Activated naive CD8-positive, alpha-beta T cell treated with anti-CD3 and anti-CD28 coated beads, Interleukin-2, amount 10 ng/mL, durations not matched to agents 7 days and 5 days (primary cell): Measurements from ENCODE around the gene EFCAB6. TPM values are rescaled to one million over a fixed set of nuclear protein-coding genes. Genes with fewer than 3 reads are reported as not detected.

ENCODE experiments used
- ATAC-seq: fragments of 150-1000 bp; cut with Tn5 transposase; one replicate; pipeline ENCODE4 v1.10.0; 2021; ENCODE audit warnings: low read depth, moderate library complexity
- POLR2A ChIA-PET: fragments of 350-600 bp; sonication (Branson Sonifier 250); formaldehyde crosslinking; loops from one replicate; lab custom pipeline; 2021; ENCODE audit warnings: antibody characterized with exemption; lab: Charles Lee
- DNase-seq: peaks from one replicate; pipeline ENCODE4 v3.0.0; 2021
- H3K27ac Mint-ChIP-seq: one replicate; pipeline ENCODE4 v1.8.0; 2022; ENCODE audit warnings: mild to moderate bottlenecking, mixed read lengths
- H3K27me3 Mint-ChIP-seq: one replicate; pipeline ENCODE4 v1.8.0; 2022; ENCODE audit warnings: mild to moderate bottlenecking, moderate library complexity, mixed read lengths
- H3K36me3 Mint-ChIP-seq: one replicate; pipeline ENCODE4 v1.8.0; 2021; ENCODE audit warnings: mild to moderate bottlenecking, mixed read lengths
- H3K4me1 Mint-ChIP-seq: one replicate; pipeline ENCODE4 v1.8.0; 2021; ENCODE audit warnings: mixed read lengths
- H3K4me3 Mint-ChIP-seq: one replicate; pipeline ENCODE4 v1.8.0; 2022; ENCODE audit warnings: mild to moderate bottlenecking, moderate library complexity, mixed read lengths
- H3K9me3 Mint-ChIP-seq: one replicate; pipeline ENCODE4 v1.8.0; 2021; ENCODE audit warnings: mixed read lengths
- total RNA-seq, 2 experiments: library from RNA; stranded (reverse); gene quantifications; one replicate each; pipeline ENCODE4 v1.2.3, GENCODE V29; 2021

The EFCAB6 gene
- total RNA-seq, 2 experiments from 2014 or later, result 0.19 to 0.37 TPM

DNA sequence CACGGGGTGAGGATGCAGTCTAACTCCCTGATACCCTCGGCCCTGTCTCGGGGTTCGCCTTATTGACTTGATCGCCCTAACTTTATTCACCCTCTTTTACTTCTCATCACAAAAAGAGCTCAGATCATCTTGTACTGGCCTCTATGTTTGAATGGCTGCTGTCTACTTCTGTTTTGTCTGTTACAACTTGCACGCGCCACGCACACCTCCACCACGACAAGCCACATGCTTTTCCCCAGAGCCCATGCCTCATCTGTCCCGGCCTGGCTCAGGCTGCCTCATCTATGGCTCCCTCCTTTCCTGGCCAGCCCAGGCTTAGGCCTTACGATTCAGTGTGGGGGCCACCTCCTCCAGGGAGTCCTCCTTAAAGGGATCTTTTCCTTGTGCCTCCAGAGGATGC is 180.9 kb downstream of the EFCAB6 start:
- H3K27ac Mint-ChIP-seq, result no peak overlapping the region
- H3K9me3 Mint-ChIP-seq, result no peaks in the 10 kb centered on the region
- ATAC-seq, result no peak
- H3K27me3 Mint-ChIP-seq, result no peaks in the 10 kb centered on the region
- no peak overlapping the region for H3K4me3 Mint-ChIP-seq
- H3K36me3 Mint-ChIP-seq, result no peaks in the 10 kb centered on the region
- no peak for DNase-seq
- H3K4me1 Mint-ChIP-seq, result no peaks in the 10 kb centered on the region
- POLR2A ChIA-PET, result no interaction called here

DNA sequence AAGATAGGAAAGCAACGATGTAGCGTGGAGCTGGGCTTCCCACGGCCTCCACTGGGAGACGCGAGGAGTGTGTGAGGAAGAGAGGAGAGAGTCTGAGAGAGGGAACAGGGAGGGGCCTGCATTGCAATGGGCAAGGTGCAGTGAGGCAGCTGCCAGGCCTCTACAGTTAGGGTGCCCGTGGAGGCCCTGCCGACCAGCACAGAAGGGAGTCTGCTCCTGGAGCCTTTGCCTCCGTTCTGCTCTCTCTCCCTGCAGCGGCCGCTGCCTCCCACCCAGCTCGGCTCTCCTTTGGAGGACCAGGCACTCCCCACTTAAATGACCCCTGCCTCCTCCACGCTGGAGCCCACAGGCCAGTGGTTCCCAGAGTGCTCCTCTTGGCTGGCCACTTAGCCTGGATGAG is 181.7 kb downstream of the EFCAB6 start:
- no peak overlapping the region for H3K4me3 Mint-ChIP-seq
- no peaks in the 10 kb centered on the region for H3K9me3 Mint-ChIP-seq
- no peak overlapping the region for H3K27ac Mint-ChIP-seq
- ATAC-seq (no peak), DNase-seq (no peak)
- no peaks in the 10 kb centered on the region for H3K4me1 Mint-ChIP-seq
- no peaks in the 10 kb centered on the region for H3K36me3 Mint-ChIP-seq
- POLR2A ChIA-PET, result no interaction called here
- H3K27me3 Mint-ChIP-seq, result no peaks in the 10 kb centered on the region

- Mint-ChIP-seq H3K36me3 (no peaks in the 10 kb centered on the region), H3K4me3 (no peak overlapping the region), H3K27me3 (no peaks in the 10 kb centered on the region), H3K4me1 (no peaks in the 10 kb centered on the region), H3K27ac (no peak overlapping the region), H3K9me3 (no peaks in the 10 kb centered on the region)
- DNase-seq (no peak), ATAC-seq (no peak)
- POLR2A ChIA-PET, result no interaction called here
Observed at GRCh38 chr22:43628250-43628649, 183.9 kb downstream of the EFCAB6 start.

- ATAC-seq (no peak), DNase-seq (no peak)
- H3K27me3 Mint-ChIP-seq, result no peaks in the 10 kb centered on the region
- H3K36me3 Mint-ChIP-seq, result no peaks in the 10 kb centered on the region
- H3K4me3 Mint-ChIP-seq, result no peak overlapping the region
- H3K9me3 Mint-ChIP-seq, result no peaks in the 10 kb centered on the region
- no peak overlapping the region for H3K27ac Mint-ChIP-seq
- POLR2A ChIA-PET, result no interaction called here
- no peaks in the 10 kb centered on the region for H3K4me1 Mint-ChIP-seq
Observed at GRCh38 chr22:43627485-43628213, 184.5 kb downstream of the EFCAB6 start.

- H3K27me3 Mint-ChIP-seq, result peaks cover 2% of the 10 kb centered on the region
- no peak for ATAC-seq
- H3K4me3 Mint-ChIP-seq, result no peak overlapping the region
- H3K36me3 Mint-ChIP-seq, result no peaks in the 10 kb centered on the region
- no peak overlapping the region for H3K27ac Mint-ChIP-seq
- no peak for DNase-seq
- H3K4me1 Mint-ChIP-seq, result no peaks in the 10 kb centered on the region
- POLR2A ChIA-PET, result no interaction called here
- no peaks in the 10 kb centered on the region for H3K9me3 Mint-ChIP-seq
Observed at GRCh38 chr22:43625242-43625641, 186.9 kb downstream of the EFCAB6 start.

DNA sequence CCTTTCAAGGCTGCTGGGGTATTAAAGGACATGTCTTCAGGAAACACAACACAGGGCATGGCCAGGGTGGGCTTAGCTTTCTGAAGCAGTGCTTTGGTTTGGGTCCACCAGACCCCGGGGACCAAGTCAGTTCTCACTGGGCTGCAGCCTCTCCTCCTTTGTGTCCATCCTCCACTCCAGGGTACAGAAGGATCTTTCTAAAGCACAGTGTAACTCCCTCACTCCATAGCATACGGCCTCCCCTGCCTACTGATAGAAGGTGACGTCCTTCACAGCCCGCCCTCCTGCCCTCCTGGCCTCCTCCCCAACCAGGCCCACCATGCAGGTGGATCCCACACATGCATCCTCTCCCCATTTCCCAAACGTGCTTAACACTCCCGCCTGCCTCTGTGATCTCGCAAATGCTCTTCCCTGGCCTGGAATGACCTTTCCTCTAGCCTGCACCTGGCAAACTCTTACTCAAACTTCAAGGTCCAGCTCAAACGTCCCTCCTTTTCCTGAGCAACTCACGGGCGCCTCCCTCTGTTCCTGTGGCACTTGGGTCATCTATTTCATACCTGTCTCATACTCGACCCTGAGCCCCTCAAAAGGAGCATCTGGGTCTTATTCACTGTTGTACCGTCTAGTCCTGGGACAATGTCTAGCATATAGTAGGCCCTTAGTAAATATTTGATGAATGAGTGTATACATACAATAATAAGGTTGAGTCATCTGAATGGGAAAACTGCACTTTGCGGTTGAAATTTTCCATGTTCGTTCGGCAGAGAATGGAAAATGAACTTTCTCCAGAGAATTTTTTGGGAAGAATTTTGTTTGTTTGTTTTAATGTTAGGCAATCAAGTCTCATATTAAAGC is 187.7 kb downstream of the EFCAB6 start:
- H3K4me1 Mint-ChIP-seq, result no peaks in the 10 kb centered on the region
- H3K4me3 Mint-ChIP-seq, result no peak overlapping the region
- H3K36me3 Mint-ChIP-seq, result no peaks in the 10 kb centered on the region
- no peak for ATAC-seq
- H3K27ac Mint-ChIP-seq, result no peak overlapping the region
- POLR2A ChIA-PET, result no interaction called here
- H3K27me3 Mint-ChIP-seq, result peaks cover 4% of the 10 kb centered on the region
- H3K9me3 Mint-ChIP-seq, result peaks cover 2% of the 10 kb centered on the region
- no peak for DNase-seq

GRCh38 chr22:43622886-43623285 is 189.2 kb downstream of the EFCAB6 start:
- H3K27me3 Mint-ChIP-seq, result peaks cover 4% of the 10 kb centered on the region
- no peak for DNase-seq
- H3K9me3 Mint-ChIP-seq, result peaks cover 3% of the 10 kb centered on the region
- H3K4me3 Mint-ChIP-seq, result no peak overlapping the region
- no peak for ATAC-seq
- no peak overlapping the region for H3K27ac Mint-ChIP-seq
- H3K4me1 Mint-ChIP-seq, result no peaks in the 10 kb centered on the region
- POLR2A ChIA-PET, result no interaction called here
- H3K36me3 Mint-ChIP-seq, result no peaks in the 10 kb centered on the region

- no peak for DNase-seq
- POLR2A ChIA-PET, result no interaction called here
- Mint-ChIP-seq H3K36me3 (no peaks in the 10 kb centered on the region), H3K27me3 (peaks cover 6% of the 10 kb centered on the region), H3K4me3 (no peak overlapping the region), H3K4me1 (no peaks in the 10 kb centered on the region), H3K9me3 (peaks cover 3% of the 10 kb centered on the region), H3K27ac (no peak overlapping the region)
- no peak for ATAC-seq
Observed at GRCh38 chr22:43620197-43620596, 191.9 kb downstream of the EFCAB6 start.

GRCh38 chr22:43618517-43618916 is 193.6 kb downstream of the EFCAB6 start:
- ATAC-seq (no peak), DNase-seq (no peak)
- peaks cover 6% of the 10 kb centered on the region for H3K27me3 Mint-ChIP-seq
- H3K27ac Mint-ChIP-seq, result no peak overlapping the region
- H3K9me3 Mint-ChIP-seq, result peaks cover 3% of the 10 kb centered on the region
- H3K36me3 Mint-ChIP-seq, result no peaks in the 10 kb centered on the region
- no peaks in the 10 kb centered on the region for H3K4me1 Mint-ChIP-seq
- H3K4me3 Mint-ChIP-seq, result no peak overlapping the region
- POLR2A ChIA-PET, result no interaction called here

DNA sequence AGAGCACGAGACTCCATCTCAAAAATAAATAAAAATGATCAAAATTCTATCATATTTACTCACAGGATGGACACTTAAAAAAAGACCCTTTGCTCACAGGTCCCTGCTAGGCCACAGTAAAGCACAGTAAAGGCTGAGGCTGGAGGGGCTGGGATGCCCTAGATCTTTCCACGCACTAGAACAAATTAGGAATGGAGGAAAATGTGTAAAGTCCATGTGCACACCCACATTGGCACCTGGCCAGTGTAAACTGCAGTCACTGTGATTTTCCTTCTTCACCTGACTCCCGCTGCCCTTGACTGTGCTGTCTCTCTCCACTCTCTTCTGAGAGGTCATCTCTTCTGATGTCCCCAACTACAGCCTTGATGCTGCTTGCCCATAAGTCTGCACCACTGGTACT is 195.5 kb downstream of the EFCAB6 start:
- Mint-ChIP-seq H3K9me3 (peaks cover 3% of the 10 kb centered on the region), H3K27ac (no peak overlapping the region), H3K4me3 (no peak overlapping the region), H3K4me1 (no peaks in the 10 kb centered on the region), H3K36me3 (no peaks in the 10 kb centered on the region), H3K27me3 (peaks cover 6% of the 10 kb centered on the region)
- ATAC-seq (no peak), DNase-seq (no peak)
- POLR2A ChIA-PET, result no interaction called here

- H3K27me3 Mint-ChIP-seq, result peaks cover 12% of the 10 kb centered on the region
Observed at GRCh38 chr22:43600265-43600664, 211.8 kb downstream of the EFCAB6 start.

DNA sequence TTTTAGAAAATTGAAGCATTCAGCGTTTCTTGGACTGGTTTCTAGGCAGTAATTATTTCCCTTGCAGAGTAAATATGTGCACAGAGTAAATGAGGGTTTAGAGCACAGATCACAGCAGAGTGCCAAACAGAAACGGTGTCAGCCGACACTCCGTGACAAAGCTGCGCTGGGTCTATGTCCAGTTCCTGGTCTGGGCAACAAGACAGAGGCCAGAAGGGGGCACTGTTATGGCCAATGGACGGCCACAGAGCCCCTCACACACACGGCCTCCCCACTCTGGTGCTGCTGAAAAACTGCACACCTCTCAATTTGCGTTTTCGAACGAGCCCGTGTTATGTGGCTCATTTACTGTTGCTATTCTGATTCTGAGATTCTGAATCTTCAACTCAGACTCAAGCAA is 219.6 kb downstream of the EFCAB6 start:
- Mint-ChIP-seq H3K36me3 (no peaks in the 10 kb centered on the region), H3K27me3 (peaks cover 14% of the 10 kb centered on the region), H3K4me3 (no peak overlapping the region), H3K27ac (no peak overlapping the region), H3K9me3 (peaks cover 4% of the 10 kb centered on the region), H3K4me1 (no peaks in the 10 kb centered on the region)
- ATAC-seq (no peak), DNase-seq (no peak)
- POLR2A ChIA-PET, result no interaction called here

More at GRCh38 chr22:43600265-43600664, 211.8 kb downstream of the EFCAB6 start:
- H3K36me3 Mint-ChIP-seq, result no peaks in the 10 kb centered on the region
- no peak for DNase-seq
- no peak overlapping the region for H3K27ac Mint-ChIP-seq
- ATAC-seq, result no peak
- no peaks in the 10 kb centered on the region for H3K4me1 Mint-ChIP-seq
- POLR2A ChIA-PET, result no interaction called here
- H3K9me3 Mint-ChIP-seq, result no peaks in the 10 kb centered on the region
- H3K4me3 Mint-ChIP-seq, result no peak overlapping the region

DNA sequence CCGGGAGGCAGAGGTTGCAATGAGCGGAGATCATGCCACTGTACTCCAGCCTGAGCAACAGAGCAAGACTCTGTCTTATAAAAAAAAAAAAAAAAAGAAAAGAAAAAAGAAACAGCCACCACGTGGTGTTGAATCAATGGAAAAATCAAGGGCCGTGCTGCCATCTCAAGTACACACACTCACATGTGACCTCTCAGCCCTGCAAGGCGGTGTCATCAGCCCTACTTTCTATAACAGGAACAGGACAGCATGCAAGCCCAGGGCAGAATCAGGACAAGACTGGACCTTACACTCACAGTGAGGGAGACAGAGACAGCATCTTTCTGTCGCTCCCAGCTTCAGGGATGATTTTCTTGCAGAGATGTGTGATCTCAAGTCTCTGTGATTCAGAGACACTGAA is 220.7 kb downstream of the EFCAB6 start:
- H3K9me3 Mint-ChIP-seq, result peaks cover 4% of the 10 kb centered on the region
- H3K27ac Mint-ChIP-seq, result no peak overlapping the region
- H3K27me3 Mint-ChIP-seq, result peaks cover 8% of the 10 kb centered on the region
- H3K36me3 Mint-ChIP-seq, result no peaks in the 10 kb centered on the region
- DNase-seq (no peak), ATAC-seq (no peak)
- POLR2A ChIA-PET, result no interaction called here
- no peaks in the 10 kb centered on the region for H3K4me1 Mint-ChIP-seq
- H3K4me3 Mint-ChIP-seq, result no peak overlapping the region

GRCh38 chr22:43587574-43587973 is 224.5 kb downstream of the EFCAB6 start:
- POLR2A ChIA-PET, result no interaction called here
- Mint-ChIP-seq H3K36me3 (no peaks in the 10 kb centered on the region), H3K4me1 (no peaks in the 10 kb centered on the region), H3K4me3 (no peak overlapping the region), H3K9me3 (peaks cover 2% of the 10 kb centered on the region), H3K27ac (no peak overlapping the region), H3K27me3 (peaks cover 2% of the 10 kb centered on the region)
- no peak for ATAC-seq
- no peak for DNase-seq
